Measurements from ENCODE around the gene C4B. TPM values are rescaled to one million over a fixed set of nuclear protein-coding genes. Genes with fewer than 3 reads are reported as not detected.
"Not testable (repeated sequence)": the region's sequence is repeated elsewhere in the genome, so short reads cannot be mapped to it uniquely, and the experiment has no call there.

The C4B gene
- total and polyA plus RNA-seq, 9 of the 15 experiments (the other 6 are each of a cell fraction or from before 2014, with no cell fraction given) = 0.32 to 8.8 (median 5.4) TPM

GRCh38 chr6:32009537-32009936 lies 5.1 kb upstream of the C4B start:
- CTCF ChIA-PET (ENCODE audit: low intra/inter-chr PET ratio); FAIRE-seq; intact Hi-C loops (cut with micrococcal nuclease); POLR2A ChIA-PET; DNase-seq (ENCODE audit: extremely low read depth in 1 of 4, low spot score in 3 of 4); BruUV-seq (replicated peaks); H3K9me3 ChIP-seq (replicated peaks; ENCODE audit: control insufficient read depth, insufficient read depth, low read depth, low read length); H3K9me1 ChIP-seq (ENCODE audit: control insufficient read depth, insufficient read depth, low read length); ATAC-seq; H4K20me1 ChIP-seq (replicated peaks; ENCODE audit: control insufficient read depth, insufficient read depth, low read length); H3K36me3 ChIP-seq (ENCODE audit: control insufficient read depth, insufficient read depth, low read length); H3K4me2 ChIP-seq (ENCODE audit: insufficient read depth, low read length); H3K27ac ChIP-seq (ENCODE audit: extremely low read depth, low read depth, low read length); H2AFZ ChIP-seq (ENCODE audit: low read depth, low read length); H3K4me1 ChIP-seq (replicated peaks in 1 of 2; ENCODE audit: control insufficient read depth in 2 of 2, insufficient read depth in 2 of 2, low read length in 2 of 2); H3K27me3 ChIP-seq (ENCODE audit: control insufficient read depth in 2 of 2, insufficient read depth in 2 of 2, low read length in 2 of 2); H3K79me2 ChIP-seq (ENCODE audit: control insufficient read depth, insufficient read depth, low read length); H3K4me3 ChIP-seq; H3K9ac ChIP-seq (ENCODE audit: insufficient read depth in 1 of 2, low read depth in 2 of 2, low read length in 2 of 2): not testable (repeated sequence)
- WGBS (ENCODE audit: insufficient coverage, low coverage, missing lambda C conversion rate) = no CpG with 5 or more reads among the region's 12 CpGs
- in situ Hi-C loops (cut with MboI) = loop anchor here (5.0 kb wide), 1 partner anchor 33 kb away; no protein-coding TSS in a partner anchor

- BruUV-seq (replicated peaks); H3K9me1 ChIP-seq (ENCODE audit: control insufficient read depth, insufficient read depth, low read length); H4K20me1 ChIP-seq (replicated peaks; ENCODE audit: control insufficient read depth, insufficient read depth, low read length); H3K79me2 ChIP-seq (ENCODE audit: control insufficient read depth, insufficient read depth, low read length); H3K4me3 ChIP-seq; in situ Hi-C loops (cut with MboI); CTCF ChIA-PET (ENCODE audit: low intra/inter-chr PET ratio); H2AFZ ChIP-seq (ENCODE audit: low read depth, low read length); ATAC-seq; POLR2A ChIA-PET; H3K9me3 ChIP-seq (replicated peaks; ENCODE audit: control insufficient read depth, insufficient read depth, low read depth, low read length); H3K4me2 ChIP-seq (ENCODE audit: insufficient read depth, low read length); H3K9ac ChIP-seq (ENCODE audit: insufficient read depth in 1 of 2, low read depth in 2 of 2, low read length in 2 of 2); H3K27ac ChIP-seq (ENCODE audit: extremely low read depth, low read depth, low read length); H3K36me3 ChIP-seq (ENCODE audit: control insufficient read depth, insufficient read depth, low read length); FAIRE-seq; H3K27me3 ChIP-seq (ENCODE audit: control insufficient read depth in 2 of 2, insufficient read depth in 2 of 2, low read length in 2 of 2); intact Hi-C loops (cut with micrococcal nuclease); H3K4me1 ChIP-seq (replicated peaks in 1 of 2; ENCODE audit: control insufficient read depth in 2 of 2, insufficient read depth in 2 of 2, low read length in 2 of 2); DNase-seq (ENCODE audit: extremely low read depth in 1 of 4, low spot score in 3 of 4): not testable (repeated sequence)
- WGBS (ENCODE audit: insufficient coverage, low coverage, missing lambda C conversion rate) = 61% methylated on average over 3 of the region's 27 CpGs
Measured at GRCh38 chr6:32010856-32011530, 3.6 kb upstream of the C4B start.

Measured in K562 (cell line).